Mesenchymal stem cell (in vitro differentiated cells and primary cell): ENCODE data around the gene RPP38.
A peak's percentile ranks its signal among the peaks of the same experiment; 100 is the strongest.

ENCODE experiments used
- DNase-seq: peaks from one replicate; pipeline ENCODE4 v3.0.0-alpha.2; 2013
- H2AFZ ChIP-seq: one replicate; pipeline ENCODE4 v1.6.1; 2013; ENCODE audit warnings: low read depth, mild to moderate bottlenecking, control low read depth, inconsistent platforms, low read length, moderate library complexity
- H2AK5ac ChIP-seq: 2 replicates; pipeline ENCODE4 v1.6.1; 2013; ENCODE audit warnings: low read length, moderate library complexity, mild to moderate bottlenecking, inconsistent platforms; ENCODE audit not compliant: severe bottlenecking
- H2BK120ac ChIP-seq: one replicate; pipeline ENCODE4 v1.6.1; 2013; ENCODE audit warnings: low read depth, mild to moderate bottlenecking, inconsistent platforms, low read length, moderate library complexity
- H2BK12ac ChIP-seq, 2 experiments: one replicate each; pipeline ENCODE4 v1.6.1; 2013; ENCODE audit warnings: inconsistent platforms in 2 of 2, low read length in 2 of 2, mild to moderate bottlenecking in 2 of 2, moderate library complexity in 2 of 2, control low read depth in 1 of 2
- H2BK15ac ChIP-seq: one replicate; pipeline ENCODE4 v1.6.1; 2013; ENCODE audit warnings: mild to moderate bottlenecking, low read depth, inconsistent platforms; ENCODE audit not compliant: poor library complexity, severe bottlenecking
- H2BK5ac ChIP-seq: 2 replicates; pipeline ENCODE4 v1.6.1; 2013; ENCODE audit warnings: low read depth, mild to moderate bottlenecking, low read length, control low read depth, inconsistent platforms; ENCODE audit not compliant: poor library complexity, severe bottlenecking
- H3K14ac ChIP-seq, 2 experiments: one replicate each; pipeline ENCODE4 v1.6.1; 2013; ENCODE audit warnings: inconsistent platforms in 2 of 2, low read length in 2 of 2, control low read depth in 1 of 2, mild to moderate bottlenecking in 1 of 2, moderate library complexity in 1 of 2
- H3K18ac ChIP-seq, 2 experiments: one replicate each; pipeline ENCODE4 v1.6.1; 2013; ENCODE audit warnings: inconsistent platforms in 2 of 2, low read length in 2 of 2, control low read depth in 1 of 2, low read depth in 1 of 2, mild to moderate bottlenecking in 1 of 2
- H3K23ac ChIP-seq, 2 experiments: one replicate each; pipeline ENCODE4 v1.6.1; 2013; ENCODE audit warnings: inconsistent platforms in 2 of 2, low read length in 2 of 2, mild to moderate bottlenecking in 2 of 2, moderate library complexity in 2 of 2, control low read depth in 1 of 2
- H3K27ac ChIP-seq: 2 replicates; pipeline ENCODE4 v1.5.1; 2013; ENCODE audit warnings: mild to moderate bottlenecking, moderate library complexity, low read length, control low read depth, inconsistent platforms; ENCODE audit not compliant: poor library complexity, severe bottlenecking
- H3K27me3 ChIP-seq, 2 experiments: 2 replicates each; pipeline versions ENCODE4 v1.6.1 to v1.7.0; 2013; ENCODE audit warnings: low read length in 2 of 2, mild to moderate bottlenecking in 2 of 2, moderate library complexity in 2 of 2, control low read depth in 1 of 2, inconsistent platforms in 1 of 2; ENCODE audit not compliant: control insufficient read depth in 1 of 2, insufficient read depth in 1 of 2
- H3K36me3 ChIP-seq, 2 experiments: 2 replicates each; pipeline versions ENCODE4 v1.6.1 to v1.7.0; 2013; ENCODE audit warnings: low read length in 2 of 2, control low read depth in 1 of 2, inconsistent platforms in 1 of 2, low read depth in 1 of 2, mild to moderate bottlenecking in 1 of 2; ENCODE audit not compliant: insufficient read depth in 2 of 2, control insufficient read depth in 1 of 2
- H3K4ac ChIP-seq, 2 experiments: one replicate each; pipeline ENCODE4 v1.6.1; 2013; ENCODE audit warnings: inconsistent platforms in 2 of 2, low read length in 2 of 2, mild to moderate bottlenecking in 2 of 2, moderate library complexity in 2 of 2, control low read depth in 1 of 2, low read depth in 1 of 2
- H3K4me1 ChIP-seq: 2 replicates; pipeline ENCODE4 v1.6.1; 2013; ENCODE audit warnings: low read depth, low read length, control low read depth; ENCODE audit not compliant: control insufficient read depth, insufficient read depth
- H3K4me2 ChIP-seq: 2 replicates; pipeline ENCODE4 v1.6.1; 2013; ENCODE audit warnings: low read length, mild to moderate bottlenecking, inconsistent platforms; ENCODE audit not compliant: poor library complexity, severe bottlenecking
- H3K4me3 ChIP-seq, 2 experiments: 2 replicates each; pipeline versions ENCODE4 v1.5.1 to v1.7.0; 2013; ENCODE audit warnings: low read length in 2 of 2, mild to moderate bottlenecking in 2 of 2, control low read depth in 1 of 2, low read depth in 1 of 2; ENCODE audit not compliant: insufficient read depth in 1 of 2
- H3K79me1 ChIP-seq: replicated peaks from 2 replicates; pipeline ENCODE4 v1.6.1; 2013; ENCODE audit warnings: mild to moderate bottlenecking, control low read depth, low read length, inconsistent platforms; ENCODE audit not compliant: poor library complexity, severe bottlenecking
- H3K9ac ChIP-seq: 2 replicates; pipeline ENCODE4 v1.7.0; 2013; ENCODE audit warnings: mild to moderate bottlenecking, low read length, moderate library complexity
- H3K9me3 ChIP-seq: 2 replicates; pipeline ENCODE4 v1.7.0; 2013; ENCODE audit warnings: mild to moderate bottlenecking, low read length; ENCODE audit not compliant: control insufficient read depth
- H4K8ac ChIP-seq: one replicate; pipeline ENCODE4 v1.6.1; 2013; ENCODE audit warnings: inconsistent platforms, mild to moderate bottlenecking, low read length, moderate library complexity
- H4K91ac ChIP-seq: one replicate; pipeline ENCODE4 v1.6.1; 2013; ENCODE audit warnings: mild to moderate bottlenecking, low read length, inconsistent platforms
- WGBS: methylation state at CpG from one replicate; pipeline ENCODE4 v1.1.7; 2013; ENCODE audit warnings: mixed read lengths; 5-methylcytosine and 5-hydroxymethylcytosine counted together

Gene RPP38

DNA sequence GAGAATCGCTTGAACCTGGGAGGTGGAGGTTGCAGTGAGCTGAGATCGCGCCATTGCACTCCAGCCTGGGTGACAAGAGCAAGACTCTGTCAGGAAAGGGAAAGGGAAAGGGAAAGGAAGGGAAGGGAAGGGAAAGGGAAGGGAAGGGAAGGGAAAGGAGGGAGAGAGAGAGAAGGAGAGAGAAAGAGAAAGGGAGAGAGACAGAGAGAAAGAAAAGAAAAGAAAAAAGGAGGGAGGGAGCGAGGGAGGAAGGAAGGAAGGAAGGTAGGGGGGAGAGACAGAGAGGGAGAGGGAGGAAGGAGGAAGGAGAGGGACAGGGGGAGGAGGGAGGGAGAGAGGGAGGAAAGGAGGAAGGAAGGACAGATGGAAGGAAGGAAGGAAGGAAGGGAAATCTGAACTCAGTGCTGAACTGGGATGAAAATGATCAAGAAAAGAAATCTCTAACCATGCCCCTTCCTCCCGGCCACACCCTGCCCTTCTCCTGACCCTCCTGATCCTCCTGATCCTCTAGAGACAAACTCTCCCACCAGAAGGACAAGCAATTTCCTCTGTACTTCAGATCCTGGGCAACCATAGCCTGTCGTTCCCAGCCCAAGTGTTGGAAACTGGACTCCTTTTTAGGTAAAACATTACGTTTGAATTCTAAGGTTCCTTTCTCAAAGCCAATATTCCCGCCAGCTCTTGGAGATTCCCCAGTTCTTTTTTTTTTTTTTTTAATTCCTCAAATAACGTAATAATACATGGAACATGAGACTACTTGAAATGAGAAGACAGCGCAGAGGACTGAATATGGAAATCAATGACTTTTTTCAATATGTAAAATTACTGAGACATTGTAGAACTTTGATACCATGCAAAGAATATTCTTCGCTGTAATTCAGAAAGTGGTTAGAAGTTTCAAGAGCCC is 39.2 kb downstream of the RPP38 start:
- Histone ChIP-seq H3K9me3 (no peaks in the 10 kb centered on the region), H2BK5ac (no peak overlapping the region), H2BK12ac (no peak overlapping the region), H3K4me2 (no peak overlapping the region), H3K14ac (no peak overlapping the region), H3K27me3 (no peaks in the 10 kb centered on the region), H3K4me1 (no peaks in the 10 kb centered on the region), H2AK5ac (no peak overlapping the region), H4K91ac (no peak overlapping the region), H3K23ac (no peak overlapping the region), H4K8ac (peak overlapping the region; percentile 38), H3K27ac (no peak overlapping the region), H2BK120ac (peak overlapping the region; percentile 35), H3K36me3 (peaks cover 36 to 62% of the 10 kb centered on the region in 2 experiments), H3K18ac (no peak overlapping the region), H2AFZ (no peak overlapping the region), H3K9ac (no peak overlapping the region), H3K4me3 (no peak overlapping the region), H2BK15ac (no peak overlapping the region), H3K79me1 (peaks cover 14% of the 10 kb centered on the region), H3K4ac (no peak overlapping the region)
- WGBS: 92% methylated on average over 10 of the region's 11 CpGs
- DNase-seq: no peak

DNA sequence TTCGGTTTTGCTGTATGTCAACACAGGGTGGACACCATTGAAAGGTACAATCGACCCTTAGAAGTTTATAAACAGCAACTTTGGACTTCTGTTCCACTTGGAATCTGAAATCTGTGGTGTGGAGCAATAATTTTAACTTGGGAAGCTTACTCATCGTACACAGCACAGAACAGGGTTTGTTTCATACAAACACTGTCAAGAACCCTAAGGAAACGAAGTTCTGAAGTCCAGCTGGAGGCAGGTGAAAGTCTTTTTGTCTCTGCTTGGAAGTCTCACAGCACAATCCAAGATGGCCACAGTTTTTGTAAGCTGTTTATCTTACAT is 39.8 kb downstream of the RPP38 start:
- Histone ChIP-seq H3K4me1 (no peaks in the 10 kb centered on the region), H3K36me3 (peaks cover 36 to 58% of the 10 kb centered on the region in 2 experiments), H4K91ac (no peak overlapping the region), H3K27me3 (no peaks in the 10 kb centered on the region), H3K4me2 (no peak overlapping the region), H2AK5ac (no peak overlapping the region), H2BK120ac (no peak overlapping the region), H2BK15ac (no peak overlapping the region), H3K4ac (no peak overlapping the region), H3K18ac (no peak overlapping the region), H3K79me1 (peaks cover 14% of the 10 kb centered on the region), H2BK5ac (no peak overlapping the region), H3K14ac (no peak overlapping the region), H3K4me3 (no peak overlapping the region), H2AFZ (no peak overlapping the region), H3K9ac (peak overlapping the region; percentile 37), H3K27ac (no peak overlapping the region), H2BK12ac (no peak overlapping the region), H4K8ac (no peak overlapping the region), H3K9me3 (no peaks in the 10 kb centered on the region), H3K23ac (no peak overlapping the region)
- peak; percentile 66 for DNase-seq
- 75% methylated on average over 3 of the region's 4 CpGs for whole genome bisulfite sequencing

DNA sequence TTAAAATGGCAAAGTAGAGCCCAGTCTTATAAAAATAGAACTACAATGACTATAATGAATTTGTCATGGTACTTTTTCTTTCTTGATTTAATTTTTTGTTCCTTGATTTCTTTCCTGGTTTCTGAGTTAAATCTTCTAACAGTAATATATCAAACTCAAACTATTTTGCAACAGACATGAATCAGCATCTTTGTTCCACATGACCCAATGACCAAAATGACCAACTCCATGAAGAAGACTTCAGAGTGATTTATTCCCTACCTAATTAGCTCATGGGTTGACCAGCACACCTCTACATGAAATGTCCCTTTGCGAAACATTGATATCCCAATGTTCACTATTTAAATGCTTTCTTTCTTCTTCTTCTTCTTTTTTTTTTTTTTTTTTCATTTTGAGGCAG is 40.5 kb downstream of the RPP38 start:
- peak; percentile 47 for DNase-seq
- 100% methylated on average over 1 of the region's 1 CpG for WGBS
- Histone ChIP-seq H2BK12ac (no peak overlapping the region), H3K4me3 (no peak overlapping the region), H3K79me1 (peaks cover 14% of the 10 kb centered on the region), H3K14ac (no peak overlapping the region), H3K4ac (no peak overlapping the region), H3K27me3 (no peaks in the 10 kb centered on the region), H4K91ac (no peak overlapping the region), H2BK120ac (no peak overlapping the region), H4K8ac (no peak overlapping the region), H3K23ac (no peak overlapping the region), H3K4me2 (no peak overlapping the region), H3K9me3 (no peaks in the 10 kb centered on the region), H3K36me3 (peaks cover 32 to 51% of the 10 kb centered on the region in 2 experiments), H2BK15ac (no peak overlapping the region), H3K18ac (no peak overlapping the region), H2BK5ac (no peak overlapping the region), H3K4me1 (peaks cover 3% of the 10 kb centered on the region), H2AFZ (no peak overlapping the region), H3K9ac (peak overlapping the region; percentile 37), H3K27ac (no peak overlapping the region), H2AK5ac (no peak overlapping the region)

DNA sequence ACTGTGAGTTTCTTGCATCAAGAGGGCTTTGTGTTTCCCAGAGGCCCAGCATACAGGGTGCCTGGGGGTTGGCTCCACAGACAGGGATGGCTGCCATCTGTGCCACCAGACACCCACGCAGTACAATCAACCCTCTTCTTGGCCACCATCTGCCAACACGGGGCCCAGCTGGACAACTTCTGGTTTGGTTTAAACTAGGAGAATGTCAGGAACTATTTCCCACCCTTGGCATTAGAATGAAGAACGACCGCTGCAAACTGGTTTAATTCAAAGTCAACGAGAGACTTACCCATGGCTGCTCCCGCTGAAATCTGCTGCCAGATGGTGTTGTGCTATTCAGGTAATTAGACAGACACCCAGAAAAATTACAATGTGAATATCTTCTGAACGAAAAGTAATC is 43.5 kb downstream of the RPP38 start:
- Histone ChIP-seq H2AK5ac (no peak overlapping the region), H2BK5ac (no peak overlapping the region), H4K91ac (no peak overlapping the region), H3K4me1 (peaks cover 4% of the 10 kb centered on the region), H2BK15ac (no peak overlapping the region), H3K9me3 (no peaks in the 10 kb centered on the region), H3K18ac (peak overlapping the region in 1 of 2 experiments; percentile 56), H3K36me3 (peaks cover 10 to 21% of the 10 kb centered on the region in 2 experiments), H3K79me1 (peaks cover 21% of the 10 kb centered on the region), H3K4me3 (no peak overlapping the region), H3K27me3 (no peaks in the 10 kb centered on the region), H2BK120ac (no peak overlapping the region), H3K4ac (peak overlapping the region in 1 of 2 experiments; percentile 30), H3K23ac (no peak overlapping the region), H2AFZ (no peak overlapping the region), H3K9ac (no peak overlapping the region), H2BK12ac (no peak overlapping the region), H4K8ac (no peak overlapping the region), H3K27ac (no peak overlapping the region), H3K14ac (no peak overlapping the region), H3K4me2 (no peak overlapping the region)
- 97% methylated on average over 7 of the region's 7 CpGs for WGBS
- DNase-seq: no peak
